ENCODE data around the gene ZNF550.

DNA sequence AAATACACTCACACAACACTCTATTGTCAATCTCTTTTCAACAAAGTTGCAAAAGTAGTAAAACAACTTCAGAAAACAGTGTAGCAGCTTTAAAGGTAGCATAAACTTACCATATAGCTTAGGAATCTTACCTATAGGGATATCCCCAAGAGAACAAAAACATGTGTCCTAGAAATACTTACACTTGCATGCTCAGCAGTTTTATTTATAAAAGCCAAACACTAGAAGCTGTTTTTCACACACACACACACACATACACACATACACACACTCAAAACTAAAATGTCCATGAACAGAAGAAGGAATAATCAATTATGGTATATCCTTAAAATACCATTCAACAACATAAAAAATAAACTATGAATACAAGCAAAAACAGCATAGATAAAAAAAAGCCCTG is 48.2 kb downstream of the ZNF550 start:
- TF ChIP-seq, protein P1, sequence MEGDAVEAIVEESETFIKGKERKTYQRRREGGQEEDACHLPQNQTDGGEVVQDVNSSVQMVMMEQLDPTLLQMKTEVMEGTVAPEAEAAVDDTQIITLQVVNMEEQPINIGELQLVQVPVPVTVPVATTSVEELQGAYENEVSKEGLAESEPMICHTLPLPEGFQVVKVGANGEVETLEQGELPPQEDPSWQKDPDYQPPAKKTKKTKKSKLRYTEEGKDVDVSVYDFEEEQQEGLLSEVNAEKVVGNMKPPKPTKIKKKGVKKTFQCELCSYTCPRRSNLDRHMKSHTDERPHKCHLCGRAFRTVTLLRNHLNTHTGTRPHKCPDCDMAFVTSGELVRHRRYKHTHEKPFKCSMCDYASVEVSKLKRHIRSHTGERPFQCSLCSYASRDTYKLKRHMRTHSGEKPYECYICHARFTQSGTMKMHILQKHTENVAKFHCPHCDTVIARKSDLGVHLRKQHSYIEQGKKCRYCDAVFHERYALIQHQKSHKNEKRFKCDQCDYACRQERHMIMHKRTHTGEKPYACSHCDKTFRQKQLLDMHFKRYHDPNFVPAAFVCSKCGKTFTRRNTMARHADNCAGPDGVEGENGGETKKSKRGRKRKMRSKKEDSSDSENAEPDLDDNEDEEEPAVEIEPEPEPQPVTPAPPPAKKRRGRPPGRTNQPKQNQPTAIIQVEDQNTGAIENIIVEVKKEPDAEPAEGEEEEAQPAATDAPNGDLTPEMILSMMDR (IDR thresholded peaks at IDR 0.05): no peak
- no peak for TF ChIP-seq POLR2A (IDR thresholded peaks at IDR 0.05)

All from ovary (tissue), 3 donors.